ENCODE data around the gene RNLS. TPM values are rescaled to one million over a fixed set of nuclear protein-coding genes. Genes with fewer than 3 reads are reported as not detected.

Gene RNLS
- total RNA-seq, 1 donor from 2014 or later, result 4.4 TPM

- no peak overlapping the region for H3K4me3 Mint-ChIP-seq (ENCODE audit: unreplicated experiment)
- no peak for DNase-seq
- TF ChIP-seq CTCF (IDR thresholded peaks at IDR 0.05; ENCODE audit: partially characterized antibody, unreplicated experiment), result no peak
- H3K27me3 Mint-ChIP-seq (ENCODE audit: unreplicated experiment), result no peaks in the 10 kb centered on the region
- no peak overlapping the region for H3K27ac Mint-ChIP-seq (ENCODE audit: unreplicated experiment)
- H3K36me3 Mint-ChIP-seq (ENCODE audit: unreplicated experiment), result no peaks in the 10 kb centered on the region
- H3K4me1 Mint-ChIP-seq (ENCODE audit: low read depth, unreplicated experiment), result peaks cover 6% of the 10 kb centered on the region
- H3K9me3 Mint-ChIP-seq (ENCODE audit: unreplicated experiment), result no peaks in the 10 kb centered on the region
These were observed 330.0 kb downstream of the RNLS start for GRCh38 chr10:88253128-88253527.

- Mint-ChIP-seq H3K4me1 (ENCODE audit: low read depth, unreplicated experiment) (peaks cover 4% of the 10 kb centered on the region), H3K27ac (ENCODE audit: unreplicated experiment) (no peak overlapping the region), H3K9me3 (ENCODE audit: unreplicated experiment) (no peaks in the 10 kb centered on the region), H3K36me3 (ENCODE audit: unreplicated experiment) (no peaks in the 10 kb centered on the region), H3K4me3 (ENCODE audit: unreplicated experiment) (no peak overlapping the region), H3K27me3 (ENCODE audit: unreplicated experiment) (no peaks in the 10 kb centered on the region)
- DNase-seq, result no peak
- TF ChIP-seq CTCF (IDR thresholded peaks at IDR 0.05; ENCODE audit: partially characterized antibody, unreplicated experiment), result no peak
These were observed 333.7 kb downstream of the RNLS start for GRCh38 chr10:88249450-88249849.

- Mint-ChIP-seq H3K27me3 (ENCODE audit: unreplicated experiment) (no peaks in the 10 kb centered on the region), H3K9me3 (ENCODE audit: unreplicated experiment) (no peaks in the 10 kb centered on the region), H3K4me3 (ENCODE audit: unreplicated experiment) (no peak overlapping the region), H3K36me3 (ENCODE audit: unreplicated experiment) (no peaks in the 10 kb centered on the region), H3K4me1 (ENCODE audit: low read depth, unreplicated experiment) (no peaks in the 10 kb centered on the region), H3K27ac (ENCODE audit: unreplicated experiment) (no peak overlapping the region)
- DNase-seq, result no peak
- TF ChIP-seq CTCF (IDR thresholded peaks at IDR 0.05; ENCODE audit: partially characterized antibody, unreplicated experiment), result no peak
These were observed 336.4 kb downstream of the RNLS start for GRCh38 chr10:88246675-88247074.

DNA sequence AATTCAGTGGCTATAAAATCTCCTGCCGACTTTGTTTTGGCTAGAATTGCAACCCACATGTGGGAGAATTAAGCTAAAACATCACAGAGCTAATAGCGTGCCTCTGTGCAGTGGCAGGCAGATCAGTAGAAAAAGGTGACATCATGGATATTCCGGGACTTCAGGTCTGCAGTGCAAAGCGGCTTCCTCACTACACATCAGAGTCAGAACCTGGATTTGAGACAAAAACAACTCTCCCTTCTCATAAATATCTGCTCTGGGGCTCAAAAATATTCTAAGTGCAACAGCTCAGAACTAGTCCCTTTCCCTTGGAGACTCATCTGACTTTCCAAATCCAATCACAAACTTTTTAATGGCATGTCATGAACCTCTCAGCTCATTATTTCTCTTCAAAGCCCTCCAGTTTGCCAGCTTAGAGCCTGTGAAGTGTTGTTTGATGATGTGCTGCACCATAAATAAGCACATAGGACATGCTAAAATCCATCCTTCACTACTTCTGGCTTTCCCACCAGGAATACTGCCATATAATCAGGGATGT, 337.1 kb downstream of the RNLS start:
- H3K27ac Mint-ChIP-seq (ENCODE audit: unreplicated experiment), result no peak overlapping the region
- no peaks in the 10 kb centered on the region for H3K36me3 Mint-ChIP-seq (ENCODE audit: unreplicated experiment)
- DNase-seq, result no peak
- H3K4me1 Mint-ChIP-seq (ENCODE audit: low read depth, unreplicated experiment), result no peaks in the 10 kb centered on the region
- no peak overlapping the region for H3K4me3 Mint-ChIP-seq (ENCODE audit: unreplicated experiment)
- H3K9me3 Mint-ChIP-seq (ENCODE audit: unreplicated experiment), result no peaks in the 10 kb centered on the region
- no peak for TF ChIP-seq CTCF (IDR thresholded peaks at IDR 0.05; ENCODE audit: partially characterized antibody, unreplicated experiment)
- H3K27me3 Mint-ChIP-seq (ENCODE audit: unreplicated experiment), result no peaks in the 10 kb centered on the region

DNA sequence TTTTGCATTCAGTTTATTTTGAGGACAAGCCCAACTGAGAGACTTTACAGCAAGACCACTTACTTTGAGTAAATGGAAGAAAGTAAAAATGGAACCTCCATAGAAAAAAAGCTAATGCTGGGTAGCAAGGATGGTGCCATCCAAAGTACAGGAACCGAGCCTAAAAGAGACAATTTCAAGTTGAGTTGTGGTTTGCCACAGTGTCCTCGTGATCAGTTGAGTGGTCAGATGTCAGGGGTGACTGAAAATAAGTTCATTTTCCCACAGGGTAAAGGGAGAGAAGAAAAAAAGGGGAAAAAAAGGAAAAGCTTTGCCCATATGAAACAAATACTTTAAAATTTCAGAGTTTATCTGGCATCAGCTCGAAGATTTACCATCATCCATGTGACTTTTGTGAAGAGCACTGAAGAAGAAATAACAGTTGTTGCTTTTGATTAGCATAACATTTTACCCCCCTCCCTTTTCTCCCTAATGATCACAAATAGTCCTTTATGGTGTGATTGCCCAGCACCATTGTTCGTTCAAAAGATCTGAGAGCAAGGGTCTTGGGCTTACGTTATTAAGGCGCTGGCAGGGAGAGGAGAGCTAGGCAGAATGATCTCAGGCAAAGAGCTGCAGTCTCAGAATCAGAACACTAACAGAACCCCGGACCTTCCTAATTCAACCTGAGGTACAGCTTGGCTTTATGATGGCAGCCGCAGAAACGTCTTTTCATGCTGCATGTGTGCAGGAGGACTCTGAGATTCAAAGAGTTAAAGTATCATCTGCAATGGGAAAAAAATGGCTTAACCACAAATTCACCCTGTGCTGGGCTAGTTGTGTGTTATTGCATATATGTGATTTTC, 338.1 kb downstream of the RNLS start:
- H3K27ac Mint-ChIP-seq (ENCODE audit: unreplicated experiment), result no peak overlapping the region
- H3K4me1 Mint-ChIP-seq (ENCODE audit: low read depth, unreplicated experiment), result no peaks in the 10 kb centered on the region
- no peak for DNase-seq
- H3K36me3 Mint-ChIP-seq (ENCODE audit: unreplicated experiment), result no peaks in the 10 kb centered on the region
- H3K9me3 Mint-ChIP-seq (ENCODE audit: unreplicated experiment), result no peaks in the 10 kb centered on the region
- H3K4me3 Mint-ChIP-seq (ENCODE audit: unreplicated experiment), result no peak overlapping the region
- H3K27me3 Mint-ChIP-seq (ENCODE audit: unreplicated experiment), result no peaks in the 10 kb centered on the region
- no peak for TF ChIP-seq CTCF (IDR thresholded peaks at IDR 0.05; ENCODE audit: partially characterized antibody, unreplicated experiment)
